Measurements from ENCODE around the gene POLR3H. TPM values are rescaled to one million over a fixed set of nuclear protein-coding genes. Genes with fewer than 3 reads are reported as not detected.

Gene POLR3H
- total and polyA plus RNA-seq, 10 of the 15 experiments (the other 5 are each of a cell fraction or from before 2014, with no cell fraction given): 3.5 to 62.7 (median 24.6) TPM

GRCh38 chr22:41517172-41518047 is 26.9 kb downstream of the POLR3H start:
- in situ Hi-C loops (cut with MboI): loop anchor here (5.0 kb wide), 1 partner anchor 115 kb away; no protein-coding TSS in a partner anchor
- DNase-seq (ENCODE audit: low read depth, low spot score): no peak

More at GRCh38 chr22:41517172-41518047, 26.9 kb downstream of the POLR3H start:
- SMC1A ChIA-PET (ENCODE audit: uncharacterized antibody, unreplicated experiment): interaction anchor here (0.9 to 4.7 kb wide), 8 partner anchors 12 to 114 kb away, joined by 3 to 57 read pairs (median 4); partner anchors contain the start of genes ACO2 and PHF5A
- Histone ChIP-seq H3K79me2 (ENCODE audit: control insufficient read depth, insufficient read depth, low read length) (no peaks in the 10 kb centered on the region), H3K27ac (ENCODE audit: control insufficient read depth, insufficient read depth) (no peak overlapping the region), H3K9ac (ENCODE audit: control insufficient read depth, insufficient read depth, low read length) (no peak overlapping the region), H3K4me1 (ENCODE audit: control insufficient read depth, insufficient read depth, low read length) (no peaks in the 10 kb centered on the region), H3K36me3 (ENCODE audit: control insufficient read depth in 2 of 2, insufficient read depth in 2 of 2, low read length in 1 of 2) (peaks cover 21 to 55% of the 10 kb centered on the region in 2 experiments), H3K27me3 (replicated peaks in 1 of 2; ENCODE audit: control insufficient read depth in 2 of 2, insufficient read depth in 2 of 2, low read length in 1 of 2) (no peaks in the 10 kb centered on the region), H4K20me1 (ENCODE audit: control insufficient read depth, insufficient read depth) (no peaks in the 10 kb centered on the region), H3K9me3 (replicated peaks; ENCODE audit: control insufficient read depth, insufficient read depth, low read length) (no peaks in the 10 kb centered on the region), H3K4me2 (ENCODE audit: control insufficient read depth, insufficient read depth) (no peak overlapping the region), H3K4me3 (no peak overlapping the region), H2AFZ (ENCODE audit: control insufficient read depth, low read depth, low read length) (no peak overlapping the region)
- no TSS peak for BruUV-seq (replicated peaks)
- WGBS (ENCODE audit: insufficient coverage, insufficient replicate concordance, low lambda C conversion rate, missing lambda C conversion rate): 44% methylated on average over 22 of the region's 22 CpGs
- TF ChIP-seq CTCF (IDR thresholded peaks at IDR 0.05 in 2 of 3, conservative IDR thresholded peaks at IDR 0.05 in 1 of 3; ENCODE audit: control insufficient read depth in 2 of 3, extremely low read depth in 1 of 3, insufficient read depth in 1 of 3, low read depth in 3 of 3, low read length in 3 of 3): peak; percentile 72 to 81 (median 81)
- no peak for TF ChIP-seq ZBED1 (IDR thresholded peaks at IDR 0.05; ENCODE audit: borderline replicate concordance)
- no peak for TF ChIP-seq RAD51 (IDR thresholded peaks at IDR 0.05)
- TF ChIP-seq KAT2A (conservative IDR thresholded peaks at IDR 0.05; ENCODE audit: control insufficient read depth, low read depth, low read length): no peak
- peak; percentile 86 for TF ChIP-seq RAD21 (IDR thresholded peaks at IDR 0.05; ENCODE audit: insufficient read depth, low read depth, low read length)
- TF ChIP-seq SMC3 (IDR thresholded peaks at IDR 0.05; ENCODE audit: borderline replicate concordance, low read length): peak; percentile 62
- peak; percentile 42; the same call in 1 of the 2 replicates for TF ChIP-seq IKZF1 (conservative IDR thresholded peaks at IDR 0.05)
- TF ChIP-seq GABPA (IDR thresholded peaks at IDR 0.05; ENCODE audit: low read depth): no peak
- no peak for TF ChIP-seq IKZF2 (IDR thresholded peaks at IDR 0.05)
- no peak for TF ChIP-seq ETV6 (conservative IDR thresholded peaks at IDR 0.05 in 1 of 2, IDR thresholded peaks at IDR 0.05 in 1 of 2; ENCODE audit: borderline replicate concordance in 1 of 2, low read depth in 1 of 2)
- TF ChIP-seq NR2C2 (IDR thresholded peaks at IDR 0.05; ENCODE audit: borderline replicate concordance, control insufficient read depth, insufficient read length, low read depth): no peak
- TF ChIP-seq USF1 (IDR thresholded peaks at IDR 0.05; ENCODE audit: borderline replicate concordance, extremely low read length, insufficient read depth, low read depth, low read length): no peak
- RAD21 ChIA-PET (ENCODE audit: unreplicated experiment): interaction anchor here (0.6 to 4.9 kb wide), 9 partner anchors 10 to 136 kb away, joined by 3 to 67 read pairs (median 4); partner anchors contain the start of genes ACO2, PHF5A and TEF
- CTCF ChIA-PET: interaction anchor here (0.6 to 6.2 kb wide), 30 partner anchors 10 to 595 kb away, joined by 3 to 141 read pairs (median 4); partner anchors contain the start of genes ACO2, PHF5A, PMM1 and POLR3H
- peak; percentile 69 for FAIRE-seq
- POLR2A ChIA-PET: interaction anchor here (0.6 kb wide), 1 partner anchor 40 kb away, joined by 3 read pairs; no protein-coding TSS in a partner anchor
- intact Hi-C loops (cut with micrococcal nuclease; ENCODE audit: unreplicated experiment): loop anchor here (1.0 kb wide), 1 partner anchor 114 kb away; no protein-coding TSS in a partner anchor
- peak; percentile 51 for ATAC-seq

All from GM12878 (cell line).